ENCODE results near the gene MTCL1. TPM values are rescaled to one million over a fixed set of nuclear protein-coding genes. Genes with fewer than 3 reads are reported as not detected.

The MTCL1 gene
- total RNA-seq, 2 experiments from 2014 or later = 0.40 to 0.56 TPM

- H3K27ac Mint-ChIP-seq = no peak overlapping the region
- no peaks in the 10 kb centered on the region for H3K4me1 Mint-ChIP-seq (ENCODE audit: low read depth)
- POLR2A ChIA-PET = no interaction called here
- H3K9me3 Mint-ChIP-seq = no peaks in the 10 kb centered on the region
- CTCF ChIA-PET = no interaction called here
- H3K27me3 Mint-ChIP-seq = no peaks in the 10 kb centered on the region
- intact Hi-C loops (cut with micrococcal nuclease) = no loop called here
- no peak overlapping the region for H3K4me3 Mint-ChIP-seq
- DNase-seq = no peak
- no peaks in the 10 kb centered on the region for H3K36me3 Mint-ChIP-seq
Observed at GRCh38 chr18:8828798-8829197, 123.4 kb downstream of the MTCL1 start.

GRCh38 chr18:8830067-8831060 lies 125.0 kb downstream of the MTCL1 start:
- Mint-ChIP-seq H3K27ac (no peak overlapping the region), H3K4me3 (no peak overlapping the region), H3K27me3 (no peaks in the 10 kb centered on the region), H3K36me3 (no peaks in the 10 kb centered on the region), H3K9me3 (no peaks in the 10 kb centered on the region), H3K4me1 (ENCODE audit: low read depth) (no peaks in the 10 kb centered on the region)
- intact Hi-C loops (cut with micrococcal nuclease) = no loop called here
- POLR2A ChIA-PET = no interaction called here
- CTCF ChIA-PET = no interaction called here
- DNase-seq = no peak

GRCh38 chr18:8831112-8831511 lies 125.8 kb downstream of the MTCL1 start:
- intact Hi-C loops (cut with micrococcal nuclease) = no loop called here
- CTCF ChIA-PET = no interaction called here
- no peaks in the 10 kb centered on the region for H3K36me3 Mint-ChIP-seq

GRCh38 chr18:8831531-8831930 lies 126.2 kb downstream of the MTCL1 start:
- Mint-ChIP-seq H3K4me3 (no peak overlapping the region), H3K4me1 (ENCODE audit: low read depth) (no peaks in the 10 kb centered on the region), H3K27ac (no peak overlapping the region), H3K9me3 (no peaks in the 10 kb centered on the region), H3K36me3 (no peaks in the 10 kb centered on the region), H3K27me3 (no peaks in the 10 kb centered on the region)
- DNase-seq = no peak
- POLR2A ChIA-PET = interaction anchor here (0.7 kb wide), 1 partner anchor 113 kb away, joined by 3 read pairs; no protein-coding TSS in a partner anchor
- CTCF ChIA-PET = no interaction called here
- intact Hi-C loops (cut with micrococcal nuclease) = no loop called here

More at GRCh38 chr18:8831112-8831511, 125.8 kb downstream of the MTCL1 start:
- Mint-ChIP-seq H3K9me3 (no peaks in the 10 kb centered on the region), H3K4me1 (ENCODE audit: low read depth) (no peaks in the 10 kb centered on the region), H3K4me3 (no peak overlapping the region), H3K27ac (no peak overlapping the region), H3K27me3 (no peaks in the 10 kb centered on the region)
- POLR2A ChIA-PET = no interaction called here
- no peak for DNase-seq

GRCh38 chr18:8833480-8833879 lies 128.1 kb downstream of the MTCL1 start:
- peaks cover 4% of the 10 kb centered on the region for H3K27me3 Mint-ChIP-seq
- ChIA-PET CTCF (no interaction called here), POLR2A (no interaction called here)
- no peaks in the 10 kb centered on the region for H3K4me1 Mint-ChIP-seq (ENCODE audit: low read depth)
- no peak for DNase-seq
- no peak overlapping the region for H3K27ac Mint-ChIP-seq
- H3K4me3 Mint-ChIP-seq = no peak overlapping the region
- H3K36me3 Mint-ChIP-seq = no peaks in the 10 kb centered on the region
- intact Hi-C loops (cut with micrococcal nuclease) = no loop called here
- peaks cover 5% of the 10 kb centered on the region for H3K9me3 Mint-ChIP-seq

- POLR2A ChIA-PET = no interaction called here
- intact Hi-C loops (cut with micrococcal nuclease) = no loop called here
Observed at GRCh38 chr18:8834881-8835280, 129.5 kb downstream of the MTCL1 start.

GRCh38 chr18:8835521-8835953 lies 130.2 kb downstream of the MTCL1 start:
- no peak for DNase-seq
- POLR2A ChIA-PET = no interaction called here
- Mint-ChIP-seq H3K27me3 (peaks cover 4% of the 10 kb centered on the region), H3K27ac (no peak overlapping the region), H3K9me3 (peaks cover 5% of the 10 kb centered on the region), H3K4me3 (no peak overlapping the region), H3K36me3 (no peaks in the 10 kb centered on the region), H3K4me1 (ENCODE audit: low read depth) (no peaks in the 10 kb centered on the region)
- intact Hi-C loops (cut with micrococcal nuclease) = no loop called here
- CTCF ChIA-PET = no interaction called here

More at GRCh38 chr18:8834881-8835280, 129.5 kb downstream of the MTCL1 start:
- Mint-ChIP-seq H3K4me1 (ENCODE audit: low read depth) (no peaks in the 10 kb centered on the region), H3K27me3 (peaks cover 4% of the 10 kb centered on the region), H3K36me3 (no peaks in the 10 kb centered on the region), H3K9me3 (peaks cover 5% of the 10 kb centered on the region), H3K4me3 (no peak overlapping the region), H3K27ac (no peak overlapping the region)
- DNase-seq = no peak
- CTCF ChIA-PET = no interaction called here

GRCh38 chr18:8839281-8839680 lies 133.9 kb downstream of the MTCL1 start:
- Mint-ChIP-seq H3K4me3 (no peak overlapping the region), H3K9me3 (peaks cover 5% of the 10 kb centered on the region), H3K27ac (no peak overlapping the region), H3K4me1 (ENCODE audit: low read depth) (no peaks in the 10 kb centered on the region), H3K36me3 (no peaks in the 10 kb centered on the region), H3K27me3 (peaks cover 6% of the 10 kb centered on the region)
- intact Hi-C loops (cut with micrococcal nuclease) = no loop called here
- ChIA-PET POLR2A (no interaction called here), CTCF (no interaction called here)
- DNase-seq = no peak

- peaks cover 4% of the 10 kb centered on the region for H3K9me3 Mint-ChIP-seq
- no peak overlapping the region for H3K27ac Mint-ChIP-seq
- no peaks in the 10 kb centered on the region for H3K4me1 Mint-ChIP-seq (ENCODE audit: low read depth)
- ChIA-PET POLR2A (no interaction called here), CTCF (no interaction called here)
- no peak overlapping the region for H3K4me3 Mint-ChIP-seq
- no peaks in the 10 kb centered on the region for H3K36me3 Mint-ChIP-seq
- DNase-seq = no peak
- intact Hi-C loops (cut with micrococcal nuclease) = no loop called here
- peaks cover 5% of the 10 kb centered on the region for H3K27me3 Mint-ChIP-seq
Observed at GRCh38 chr18:8841781-8842485, 136.6 kb downstream of the MTCL1 start.

GRCh38 chr18:8842506-8842905 lies 137.2 kb downstream of the MTCL1 start:
- Mint-ChIP-seq H3K27me3 (peaks cover 4% of the 10 kb centered on the region), H3K27ac (no peak overlapping the region), H3K4me1 (ENCODE audit: low read depth) (no peaks in the 10 kb centered on the region), H3K4me3 (no peak overlapping the region), H3K36me3 (no peaks in the 10 kb centered on the region), H3K9me3 (no peaks in the 10 kb centered on the region)
- DNase-seq = no peak
- ChIA-PET POLR2A (no interaction called here), CTCF (no interaction called here)
- intact Hi-C loops (cut with micrococcal nuclease) = no loop called here

GRCh38 chr18:8843005-8843404 lies 137.6 kb downstream of the MTCL1 start:
- Mint-ChIP-seq H3K27ac (no peak overlapping the region), H3K36me3 (no peaks in the 10 kb centered on the region), H3K4me3 (no peak overlapping the region), H3K4me1 (ENCODE audit: low read depth) (no peaks in the 10 kb centered on the region), H3K27me3 (peaks cover 4% of the 10 kb centered on the region), H3K9me3 (no peaks in the 10 kb centered on the region)
- ChIA-PET POLR2A (no interaction called here), CTCF (no interaction called here)
- intact Hi-C loops (cut with micrococcal nuclease) = no loop called here
- no peak for DNase-seq

GRCh38 chr18:8844721-8845148 lies 139.4 kb downstream of the MTCL1 start:
- ChIA-PET POLR2A (no interaction called here), CTCF (no interaction called here)
- Mint-ChIP-seq H3K4me3 (no peak overlapping the region), H3K4me1 (ENCODE audit: low read depth) (no peaks in the 10 kb centered on the region), H3K36me3 (no peaks in the 10 kb centered on the region), H3K9me3 (no peaks in the 10 kb centered on the region), H3K27ac (no peak overlapping the region), H3K27me3 (peaks cover 4% of the 10 kb centered on the region)
- DNase-seq = no peak
- intact Hi-C loops (cut with micrococcal nuclease) = no loop called here

Measured in activated CD4-positive, alpha-beta memory T cell treated with anti-CD3 and anti-CD28 coated beads for 36 hours (primary cell).